Parathyroid adenoma (tissue), 2 donors: ENCODE measurements around the gene ITFG2.

Experiments used
- H2AFZ ChIP-seq: fragments of 300-600 bp; sonication (generic); one replicate; pipeline ENCODE4 v1.7.0; 2017; ENCODE audit warnings: antibody characterized with exemption, mild to moderate bottlenecking
- H3K27ac ChIP-seq: fragments of 300-600 bp; sonication (generic); one replicate; pipeline ENCODE4 v1.7.0; 2017
- H3K27me3 ChIP-seq: fragments of 300-600 bp; sonication (generic); one replicate; pipeline ENCODE4 v1.7.0; 2017; ENCODE audit warnings: low read length; ENCODE audit not compliant: control insufficient read depth, insufficient read depth
- H3K36me3 ChIP-seq: fragments of 300-600 bp; sonication (generic); one replicate; pipeline ENCODE4 v1.7.0; 2017; ENCODE audit warnings: low read length; ENCODE audit not compliant: control insufficient read depth, insufficient read depth
- H3K4me1 ChIP-seq: fragments of 300-600 bp; sonication (generic); one replicate; pipeline ENCODE4 v1.7.0; 2017; ENCODE audit warnings: control low read depth
- H3K4me2 ChIP-seq: fragments of 300-600 bp; sonication (generic); one replicate; pipeline ENCODE4 v1.7.0; 2017; ENCODE audit warnings: low read length
- H3K4me3 ChIP-seq: fragments of 300-600 bp; sonication (generic); one replicate; pipeline ENCODE4 v1.7.0; 2017; ENCODE audit warnings: low read depth, low read length
- H3K79me2 ChIP-seq: fragments of 300-600 bp; sonication (generic); one replicate; pipeline ENCODE4 v1.7.0; 2017; ENCODE audit warnings: control low read depth
- H3K9ac ChIP-seq: fragments of 300-600 bp; sonication (generic); one replicate; pipeline ENCODE4 v1.7.0; 2017; ENCODE audit warnings: mild to moderate bottlenecking
- H3K9me3 ChIP-seq: fragments of 300-600 bp; sonication (generic); one replicate; pipeline ENCODE4 v1.7.0; 2017; ENCODE audit warnings: low read length; ENCODE audit not compliant: control insufficient read depth
- CTCF ChIP-seq: fragments of 300-600 bp; sonication (generic); IDR thresholded peaks from one replicate; pipeline ENCODE4 v1.7.0; 2017; ENCODE audit warnings: antibody characterized with exemption, mild to moderate bottlenecking
- donor health status: primary hyperparathyroidism.

ITFG2 gene

GRCh38 chr12:2854669-2855453 lies 42.4 kb downstream of the ITFG2 start:
- Histone ChIP-seq H3K4me1 (no peaks in the 10 kb centered on the region), H3K79me2 (no peaks in the 10 kb centered on the region), H3K27me3 (no peaks in the 10 kb centered on the region), H2AFZ (no peak overlapping the region), H3K9ac (no peak overlapping the region), H3K4me2 (no peak overlapping the region), H3K36me3 (no peaks in the 10 kb centered on the region), H3K9me3 (no peaks in the 10 kb centered on the region), H3K4me3 (no peak overlapping the region), H3K27ac (no peak overlapping the region)
- TF ChIP-seq CTCF = no peak

GRCh38 chr12:2855546-2855945 lies 43.1 kb downstream of the ITFG2 start:
- Histone ChIP-seq H3K36me3 (no peaks in the 10 kb centered on the region), H3K4me3 (no peak overlapping the region), H3K9ac (no peak overlapping the region), H3K4me2 (no peak overlapping the region), H3K4me1 (no peaks in the 10 kb centered on the region), H2AFZ (no peak overlapping the region), H3K27me3 (no peaks in the 10 kb centered on the region), H3K9me3 (no peaks in the 10 kb centered on the region), H3K27ac (no peak overlapping the region), H3K79me2 (no peaks in the 10 kb centered on the region)
- no peak for TF ChIP-seq CTCF

GRCh38 chr12:2856051-2856450 lies 43.6 kb downstream of the ITFG2 start:
- Histone ChIP-seq H3K4me1 (no peaks in the 10 kb centered on the region), H2AFZ (no peak overlapping the region), H3K79me2 (no peaks in the 10 kb centered on the region), H3K4me3 (no peak overlapping the region), H3K9ac (no peak overlapping the region), H3K4me2 (no peak overlapping the region), H3K9me3 (no peaks in the 10 kb centered on the region), H3K27ac (no peak overlapping the region), H3K36me3 (no peaks in the 10 kb centered on the region), H3K27me3 (no peaks in the 10 kb centered on the region)
- no peak for TF ChIP-seq CTCF

GRCh38 chr12:2857021-2857431 lies 44.6 kb downstream of the ITFG2 start, which contains the start of gene TEX52:
Gene TEX52, minus strand, starts transcription at chr12:2857039. Its CDS starts 13 bp downstream, at chr12:2857026.
- Histone ChIP-seq H3K9me3 (no peaks in the 10 kb centered on the region), H3K27me3 (no peaks in the 10 kb centered on the region), H3K36me3 (no peaks in the 10 kb centered on the region), H3K79me2 (no peaks in the 10 kb centered on the region), H3K9ac (no peak within 1 kb of the TSS), H3K4me1 (no peaks in the 10 kb centered on the region), H2AFZ (no peak within 1 kb of the TSS), H3K4me3 (no peak within 1 kb of the TSS), H3K27ac (no peak within 1 kb of the TSS), H3K4me2 (no peak within 1 kb of the TSS)
- TF ChIP-seq CTCF = no peak

GRCh38 chr12:2857576-2857975 lies 45.1 kb downstream of the ITFG2 start:
- H3K36me3 ChIP-seq = no peaks in the 10 kb centered on the region
- H3K4me2 ChIP-seq = no peak overlapping the region
- H3K4me3 ChIP-seq = no peak overlapping the region
- H3K9ac ChIP-seq = no peak overlapping the region
- H3K27ac ChIP-seq = no peak overlapping the region
- H3K4me1 ChIP-seq = no peaks in the 10 kb centered on the region
- no peaks in the 10 kb centered on the region for H3K27me3 ChIP-seq
- TF ChIP-seq CTCF = no peak
- H3K79me2 ChIP-seq = no peaks in the 10 kb centered on the region
- H2AFZ ChIP-seq = no peak overlapping the region
- H3K9me3 ChIP-seq = no peaks in the 10 kb centered on the region
